DND-41 (cell line): ENCODE data around the gene CAMTA2.
A peak's percentile ranks its signal among the peaks of the same experiment; 100 is the strongest.

Experiments used
- ATAC-seq: fragments of 200-7000 bp; cut with Tn5 transposase; 3 replicates; pipeline ENCODE4 v1.9.1; 2021; ENCODE audit warnings: low read depth; ENCODE audit not compliant: insufficient read depth
- DNase-seq: peaks from one replicate; pipeline ENCODE4 v3.0.0-alpha.2; 2020
- H2AFZ ChIP-seq: 2 replicates; pipeline ENCODE4 v1.6.0; 2012; ENCODE audit warnings: low read depth, low read length
- H3K27ac ChIP-seq: 2 replicates; pipeline ENCODE4 v1.5.1; 2012; ENCODE audit warnings: low read length, inconsistent platforms
- H3K27me3 ChIP-seq: fragments of 200-600 bp; sonication (generic); 2 replicates; pipeline ENCODE4 v1.6.0; 2012; ENCODE audit warnings: low read length, mild to moderate bottlenecking, inconsistent platforms; ENCODE audit not compliant: insufficient read depth, poor library complexity
- H3K36me3 ChIP-seq: 2 replicates; pipeline ENCODE4 v1.5.1; 2012; ENCODE audit warnings: low read length, inconsistent platforms; ENCODE audit not compliant: insufficient read depth
- H3K4me1 ChIP-seq: 2 replicates; pipeline ENCODE4 v1.5.1; 2012; ENCODE audit warnings: mild to moderate bottlenecking, low read length; ENCODE audit not compliant: insufficient read depth
- H3K4me2 ChIP-seq: 2 replicates; pipeline ENCODE4 v1.6.0; 2012; ENCODE audit warnings: mild to moderate bottlenecking, moderate library complexity, low read length, inconsistent platforms; ENCODE audit not compliant: insufficient read depth
- H3K4me3 ChIP-seq, 2 experiments: fragments of 200-600 bp in 1 of 2; shearing (Covaris generic) in 1 of 2; 2 replicates each; pipeline ENCODE4 v1.5.1; 2012 to 2016; ENCODE audit warnings: inconsistent platforms in 2 of 2, low read length in 2 of 2, mild to moderate bottlenecking in 2 of 2, low read depth in 1 of 2, moderate library complexity in 1 of 2
- H3K79me2 ChIP-seq: 2 replicates; pipeline ENCODE4 v1.6.0; 2012; ENCODE audit warnings: low read length, inconsistent platforms; ENCODE audit not compliant: insufficient read depth
- H3K9ac ChIP-seq: 2 replicates; pipeline ENCODE4 v1.6.0; 2012; ENCODE audit warnings: low read depth, mild to moderate bottlenecking, inconsistent platforms, low read length, moderate library complexity
- H3K9me3 ChIP-seq: 2 replicates; pipeline ENCODE4 v1.5.1; 2012; ENCODE audit warnings: low read length, moderate library complexity, mild to moderate bottlenecking, inconsistent platforms; ENCODE audit not compliant: insufficient read depth, severe bottlenecking
- H4K20me1 ChIP-seq: 2 replicates; pipeline ENCODE4 v1.6.0; 2012; ENCODE audit warnings: low read length; ENCODE audit not compliant: insufficient read depth
- CTCF ChIP-seq: IDR thresholded peaks from 2 replicates; pipeline ENCODE4 v1.5.1; 2012; ENCODE audit warnings: borderline replicate concordance, low read length, moderate library complexity, mild to moderate bottlenecking; ENCODE audit not compliant: poor library complexity, severe bottlenecking; ENCODE audit errors: extremely low read depth
- EZH2 ChIP-seq: IDR thresholded peaks from 3 replicates; pipeline ENCODE4 v1.6.1; 2012; ENCODE audit warnings: borderline replicate concordance, low read depth, mild to moderate bottlenecking, moderate library complexity, low read length, inconsistent platforms; ENCODE audit not compliant: severe bottlenecking

The CAMTA2 gene

GRCh38 chr17:4947010-4947410 lies 40.5 kb downstream of the CAMTA2 start:
- Histone ChIP-seq H3K36me3 (peaks cover 61% of the 10 kb centered on the region), H3K79me2 (peaks cover 74% of the 10 kb centered on the region), H3K4me1 (peaks cover 74% of the 10 kb centered on the region), H2AFZ (no peak overlapping the region), H3K27me3 (no peaks in the 10 kb centered on the region), H3K27ac (peak overlapping the region; percentile 97), H3K4me3 (peak overlapping the region; percentile 72 to 91; a peak in 3 of 4 replicates), H4K20me1 (peaks cover 51% of the 10 kb centered on the region), H3K4me2 (peak overlapping the region; percentile 97), H3K9me3 (no peaks in the 10 kb centered on the region), H3K9ac (peak overlapping the region; percentile 98)
- DNase-seq = no peak
- no peak for ATAC-seq
- no peak for TF ChIP-seq EZH2
- TF ChIP-seq CTCF = no peak

GRCh38 chr17:4946312-4946976 lies 41.0 kb downstream of the CAMTA2 start:
- peak overlapping the region; percentile 72 to 91; a peak in 3 of 4 replicates for H3K4me3 ChIP-seq
- peak overlapping the region; percentile 97 for H3K4me2 ChIP-seq
- H3K9ac ChIP-seq = peak overlapping the region; percentile 98
- H3K79me2 ChIP-seq = peaks cover 80% of the 10 kb centered on the region
- peaks cover 53% of the 10 kb centered on the region for H4K20me1 ChIP-seq
- H3K27ac ChIP-seq = peak overlapping the region; percentile 97
- TF ChIP-seq EZH2 (no peak), CTCF (no peak)
- H3K27me3 ChIP-seq = no peaks in the 10 kb centered on the region
- peaks cover 78% of the 10 kb centered on the region for H3K4me1 ChIP-seq
- ATAC-seq (no peak), DNase-seq (no peak)
- H2AFZ ChIP-seq = no peak overlapping the region
- H3K36me3 ChIP-seq = peaks cover 66% of the 10 kb centered on the region
- H3K9me3 ChIP-seq = no peaks in the 10 kb centered on the region

- no peak for TF ChIP-seq EZH2
- TF ChIP-seq CTCF = no peak
- Histone ChIP-seq H3K36me3 (peaks cover 70% of the 10 kb centered on the region), H3K27ac (peak overlapping the region; percentile 97), H3K9me3 (no peaks in the 10 kb centered on the region), H3K79me2 (peaks cover 84% of the 10 kb centered on the region), H3K4me2 (peak overlapping the region; percentile 97), H3K4me1 (peaks cover 78% of the 10 kb centered on the region), H3K27me3 (no peaks in the 10 kb centered on the region), H3K4me3 (peak overlapping the region; percentile 72 to 91; a peak in 3 of 4 replicates), H4K20me1 (peaks cover 59% of the 10 kb centered on the region), H2AFZ (no peak overlapping the region), H3K9ac (peak overlapping the region; percentile 98)
- ATAC-seq (no peak), DNase-seq (no peak)
These were observed 41.6 kb downstream of the CAMTA2 start for GRCh38 chr17:4945944-4946280.
